Activated CD4-positive, alpha-beta T cell treated with anti-CD3 and anti-CD28 coated beads, Interleukin-2, amount 10 ng/mL, durations not matched to agents 7 days and 5 days (primary cell): ENCODE data around the gene ZNF654. TPM values are rescaled to one million over a fixed set of nuclear protein-coding genes. Genes with fewer than 3 reads are reported as not detected.

ENCODE experiments used
- CTCF ChIA-PET: fragments of 350-600 bp; sonication (Branson Sonifier 250); formaldehyde crosslinking; loops from one replicate; lab custom pipeline; 2021; ENCODE audit warnings: antibody characterized with exemption; lab: Charles Lee
- POLR2A ChIA-PET: fragments of 350-600 bp; sonication (Branson Sonifier 250); formaldehyde crosslinking; loops from one replicate; lab custom pipeline; 2021; ENCODE audit warnings: antibody characterized with exemption; lab: Charles Lee
- DNase-seq: peaks from one replicate; pipeline ENCODE4 v3.0.0-alpha.2; 2020
- H3K27ac Mint-ChIP-seq: one replicate; pipeline ENCODE4 v1.8.0; 2021; ENCODE audit warnings: mild to moderate bottlenecking, moderate library complexity, mixed read lengths
- H3K27me3 Mint-ChIP-seq: one replicate; pipeline ENCODE4 v1.8.0; 2021; ENCODE audit warnings: mixed read lengths
- H3K36me3 Mint-ChIP-seq: one replicate; pipeline ENCODE4 v1.8.0; 2021; ENCODE audit warnings: low read depth, mixed read lengths
- H3K4me1 Mint-ChIP-seq: one replicate; pipeline ENCODE4 v1.8.0; 2021; ENCODE audit warnings: mixed read lengths
- H3K4me3 Mint-ChIP-seq: one replicate; pipeline ENCODE4 v1.8.0; 2021; ENCODE audit warnings: mild to moderate bottlenecking, moderate library complexity, mixed read lengths
- H3K9me3 Mint-ChIP-seq: one replicate; pipeline ENCODE4 v1.8.0; 2021; ENCODE audit warnings: mixed read lengths
- total RNA-seq, 2 experiments: library from RNA; stranded (reverse); gene quantifications; one replicate each; pipeline ENCODE4 v1.2.3, GENCODE V29; 2021

Gene ZNF654
- total RNA-seq, 2 experiments from 2014 or later = 25.3 to 25.4 TPM

DNA sequence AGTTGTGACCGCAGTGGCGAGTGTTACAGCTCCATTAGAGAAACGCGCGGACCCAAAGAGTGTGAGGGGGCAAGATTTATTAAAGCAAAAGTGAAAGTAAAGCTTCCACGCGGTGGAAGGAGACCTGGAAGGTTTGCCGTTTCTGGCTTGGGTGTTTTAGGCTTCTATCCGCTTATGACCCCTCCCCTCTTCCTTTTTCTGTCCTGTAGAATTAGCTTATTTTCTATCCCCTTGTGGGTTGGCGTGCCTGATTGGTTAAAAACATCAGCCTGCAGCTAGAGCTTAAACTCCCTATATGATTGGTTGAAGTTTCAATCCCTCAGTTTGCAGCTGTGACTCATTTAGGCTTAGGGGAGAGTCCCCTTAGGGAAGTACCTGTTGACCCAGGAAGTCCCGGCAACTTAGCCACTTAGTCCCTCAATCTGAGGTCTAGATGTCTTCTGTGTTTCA, 130.3 kb downstream of the ZNF654 start:
- Mint-ChIP-seq H3K36me3 (no peaks in the 10 kb centered on the region), H3K27me3 (peaks cover 8% of the 10 kb centered on the region), H3K4me3 (no peak overlapping the region), H3K27ac (no peak overlapping the region), H3K4me1 (no peaks in the 10 kb centered on the region), H3K9me3 (peaks cover 5% of the 10 kb centered on the region)
- CTCF ChIA-PET = no interaction called here
- POLR2A ChIA-PET = no interaction called here
- no peak for DNase-seq

DNA sequence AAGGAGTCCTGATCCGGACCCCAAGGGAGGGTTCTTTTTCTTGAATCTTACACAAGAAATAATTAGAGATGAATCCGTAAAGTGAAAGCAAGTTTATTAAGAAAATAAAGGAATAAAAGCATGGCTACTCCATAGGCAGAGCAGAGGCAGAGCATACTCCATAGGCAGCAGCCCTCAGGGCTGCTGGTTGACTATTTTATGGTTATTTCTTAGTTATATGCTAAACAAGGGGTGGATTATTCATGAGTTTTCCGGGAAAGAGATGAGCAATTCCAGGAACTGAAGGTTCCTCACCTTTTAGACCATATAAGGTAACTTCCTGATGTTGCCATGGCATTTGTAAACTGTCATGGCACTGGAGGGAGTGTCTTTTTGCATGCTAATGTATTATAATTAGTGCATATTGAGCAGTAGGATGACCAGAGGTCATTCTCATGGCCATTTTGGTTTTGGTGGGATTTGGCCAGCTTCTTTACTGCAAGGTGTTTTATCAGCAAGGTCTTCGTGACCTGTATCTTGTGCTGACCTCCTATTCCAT, 132.9 kb downstream of the ZNF654 start:
- no peak overlapping the region for H3K27ac Mint-ChIP-seq
- peaks cover 5% of the 10 kb centered on the region for H3K4me1 Mint-ChIP-seq
- ChIA-PET CTCF (no interaction called here), POLR2A (no interaction called here)
- peaks cover 9% of the 10 kb centered on the region for H3K9me3 Mint-ChIP-seq
- no peaks in the 10 kb centered on the region for H3K36me3 Mint-ChIP-seq
- peaks cover 3% of the 10 kb centered on the region for H3K27me3 Mint-ChIP-seq
- no peak for DNase-seq
- H3K4me3 Mint-ChIP-seq = no peak overlapping the region

DNA sequence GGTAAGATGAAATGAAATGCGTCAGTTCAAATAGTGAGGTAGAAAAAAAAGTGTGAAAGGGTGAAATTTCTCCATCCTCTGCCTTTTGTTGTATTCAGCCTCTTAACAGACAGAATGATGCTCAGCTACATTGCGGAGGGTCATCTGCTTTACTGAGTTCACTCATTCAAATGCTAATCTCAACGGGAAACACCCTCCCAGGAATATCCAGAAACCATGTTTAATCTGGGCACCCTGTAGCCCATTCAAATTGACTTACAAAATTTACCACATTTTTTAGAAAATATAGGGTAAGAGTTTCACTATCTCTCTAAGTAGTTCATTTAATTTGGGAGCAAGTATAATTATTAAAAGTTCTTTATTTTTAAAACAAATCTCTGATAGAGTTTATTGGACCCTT, 133.6 kb downstream of the ZNF654 start:
- Mint-ChIP-seq H3K36me3 (no peaks in the 10 kb centered on the region), H3K27me3 (peaks cover 3% of the 10 kb centered on the region), H3K4me3 (no peak overlapping the region), H3K9me3 (peaks cover 9% of the 10 kb centered on the region), H3K4me1 (peaks cover 5% of the 10 kb centered on the region), H3K27ac (no peak overlapping the region)
- DNase-seq = no peak
- CTCF ChIA-PET = no interaction called here
- POLR2A ChIA-PET = no interaction called here

Other genes starting within 250 kb of the ZNF654 start
- 100 to 1,000 TPM; 108 to 128 TPM for gene CGGBP1, start 250 bp upstream of the ZNF654 start, total RNA-seq
- gene C3orf38, start 90.7 kb downstream of the ZNF654 start, total RNA-seq = 10 to 100 TPM; 30.5 to 40.1 TPM